ENCODE results near the gene OR8S1. TPM values are rescaled to one million over a fixed set of nuclear protein-coding genes. Genes with fewer than 3 reads are reported as not detected.
"Not testable (repeated sequence)": the region's sequence is repeated elsewhere in the genome, so short reads cannot be mapped to it uniquely, and the experiment has no call there.

The OR8S1 gene, protein sequence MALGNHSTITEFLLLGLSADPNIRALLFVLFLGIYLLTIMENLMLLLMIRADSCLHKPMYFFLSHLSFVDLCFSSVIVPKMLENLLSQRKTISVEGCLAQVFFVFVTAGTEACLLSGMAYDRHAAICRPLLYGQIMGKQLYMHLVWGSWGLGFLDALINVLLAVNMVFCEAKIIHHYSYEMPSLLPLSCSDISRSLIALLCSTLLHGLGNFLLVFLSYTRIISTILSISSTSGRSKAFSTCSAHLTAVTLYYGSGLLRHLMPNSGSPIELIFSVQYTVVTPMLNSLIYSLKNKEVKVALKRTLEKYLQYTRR
- not detected for polyA plus RNA-seq (ENCODE audit: insufficient read length in 4 of 4)

DNA sequence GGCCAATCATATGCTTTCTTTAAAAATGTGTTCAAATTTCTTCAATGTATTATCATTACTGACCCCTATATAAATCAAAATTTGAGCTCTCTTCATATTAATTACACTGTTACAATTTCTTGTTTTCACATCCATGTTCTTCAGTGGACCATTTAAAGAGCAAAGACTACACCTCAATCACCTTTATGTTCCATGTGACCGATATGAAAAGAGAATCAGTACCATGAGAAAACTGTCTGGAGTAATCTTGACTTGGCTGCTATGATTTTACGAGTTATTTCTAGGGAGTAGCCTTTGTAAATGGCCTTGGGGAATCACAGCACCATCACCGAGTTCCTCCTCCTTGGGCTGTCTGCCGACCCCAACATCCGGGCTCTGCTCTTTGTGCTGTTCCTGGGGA, at the start of gene OR8S1:
Gene OR8S1 (plus strand): TSS at position 301 of the 400 bp plus-strand sequence. CDS start 0 bp downstream, at position 301.
- no peak for DNase-seq (ENCODE audit: low read depth in 4 of 4, low spot score in 3 of 4)

DNA sequence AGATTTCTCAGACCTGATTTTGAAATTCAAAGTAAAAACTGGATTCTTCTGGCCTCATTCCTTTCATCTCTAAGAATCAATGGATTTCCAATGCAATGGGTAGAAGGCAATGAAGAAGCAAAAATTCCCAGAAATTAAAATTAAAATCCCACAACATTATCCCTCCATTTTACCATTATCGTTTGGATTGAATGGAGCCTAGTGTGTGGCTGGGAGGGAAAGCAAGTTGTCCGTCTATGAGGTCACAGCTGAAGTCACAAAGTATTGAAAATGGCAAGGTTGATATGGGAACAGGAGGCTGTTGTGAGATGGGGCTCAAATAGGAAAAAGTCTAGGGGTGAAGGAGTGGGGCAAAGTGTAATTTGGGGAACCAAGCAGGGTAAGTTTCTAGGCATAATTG, 43.2 kb upstream of the OR8S1 start, which contains the start of gene C12orf54:
Gene C12orf54 (plus strand): TSS at position 301 of the 400 bp plus-strand sequence. CDS start 799 bp downstream, outside the sequence.
- DNase-seq (ENCODE audit: low read depth in 4 of 4, low spot score in 3 of 4) = no peak

DNA sequence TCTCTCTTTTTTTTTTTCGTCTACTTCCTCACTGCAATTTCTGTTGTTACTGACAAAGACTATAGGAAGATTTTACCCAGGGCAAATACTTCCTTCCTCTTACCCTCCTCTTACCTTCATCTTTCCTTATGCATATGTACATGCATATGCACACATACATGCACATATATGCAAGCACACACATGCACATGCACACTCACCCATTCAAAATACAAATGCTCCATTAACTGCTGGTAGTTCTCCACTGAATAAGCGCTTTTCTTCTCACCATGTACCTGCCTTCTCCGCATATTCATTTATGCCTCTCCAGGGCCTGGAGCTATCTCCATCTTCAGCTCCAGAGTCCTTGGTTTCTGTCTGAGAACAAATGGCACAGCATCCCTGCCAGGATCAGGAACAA, 42.5 kb upstream of the OR8S1 start:
- no peak for DNase-seq (ENCODE audit: low read depth in 4 of 4, low spot score in 3 of 4)

DNA sequence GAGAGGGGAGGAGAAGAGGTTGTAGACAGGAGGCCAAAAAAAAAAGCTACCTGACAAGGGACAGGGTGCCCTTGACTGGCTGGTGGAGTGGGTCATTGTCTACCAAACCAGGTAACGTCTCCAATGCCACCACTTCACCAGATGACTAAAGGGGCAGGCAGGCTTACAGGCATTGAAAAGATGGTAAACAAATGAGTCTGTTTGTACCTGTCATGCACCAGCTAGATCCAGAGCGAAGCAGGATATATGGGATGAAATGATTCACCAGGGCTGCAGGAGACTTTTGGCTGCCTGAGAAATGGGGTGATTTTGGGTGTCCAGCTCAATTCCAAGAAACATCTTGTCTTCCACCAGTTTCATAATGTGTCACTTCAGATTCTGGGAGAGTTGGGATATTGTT, 39.2 kb upstream of the OR8S1 start:
- no peak for DNase-seq (ENCODE audit: low read depth in 4 of 4, low spot score in 3 of 4)

DNA sequence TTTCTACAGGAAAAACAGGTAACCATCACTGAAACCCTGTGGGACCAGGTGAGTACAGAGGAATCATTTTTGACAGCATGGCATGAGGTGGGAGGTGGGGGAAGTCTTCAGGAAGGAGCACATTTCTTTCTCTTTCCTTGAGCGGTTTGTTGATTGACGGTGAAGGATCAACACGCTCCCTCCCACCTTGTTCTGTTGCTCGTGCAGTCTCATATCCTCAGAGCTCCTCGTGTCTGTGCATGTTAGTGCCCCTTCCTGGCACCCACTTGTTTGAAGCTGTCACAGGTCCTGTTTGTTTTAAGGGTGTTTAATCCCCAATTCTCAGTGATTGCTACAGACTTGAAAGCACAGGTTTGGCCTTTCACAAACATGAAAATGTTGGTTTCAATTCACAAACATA, 38.8 kb upstream of the OR8S1 start:
- no peak for DNase-seq (ENCODE audit: low read depth in 4 of 4, low spot score in 3 of 4)

DNA sequence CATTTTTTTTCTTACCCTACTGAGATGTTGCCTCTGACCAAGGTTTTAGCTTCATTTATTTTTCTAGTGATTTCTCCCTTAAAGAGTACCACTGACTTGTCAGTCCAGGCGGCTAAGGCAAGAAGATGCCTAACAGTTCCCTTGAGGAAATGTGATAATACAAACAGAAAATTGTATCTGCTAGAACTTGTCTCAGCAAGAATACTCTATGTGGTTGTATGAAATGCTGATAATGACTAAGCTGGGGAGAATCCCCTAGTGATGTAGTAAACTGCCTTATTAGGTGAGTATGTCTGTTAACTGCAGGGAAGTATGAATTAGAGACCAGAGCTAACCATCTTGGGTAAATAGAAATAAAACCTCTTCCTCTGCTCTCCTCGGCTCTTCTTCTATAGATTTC, 36.4 kb upstream of the OR8S1 start:
- DNase-seq (ENCODE audit: low read depth in 4 of 4, low spot score in 3 of 4) = no peak

DNA sequence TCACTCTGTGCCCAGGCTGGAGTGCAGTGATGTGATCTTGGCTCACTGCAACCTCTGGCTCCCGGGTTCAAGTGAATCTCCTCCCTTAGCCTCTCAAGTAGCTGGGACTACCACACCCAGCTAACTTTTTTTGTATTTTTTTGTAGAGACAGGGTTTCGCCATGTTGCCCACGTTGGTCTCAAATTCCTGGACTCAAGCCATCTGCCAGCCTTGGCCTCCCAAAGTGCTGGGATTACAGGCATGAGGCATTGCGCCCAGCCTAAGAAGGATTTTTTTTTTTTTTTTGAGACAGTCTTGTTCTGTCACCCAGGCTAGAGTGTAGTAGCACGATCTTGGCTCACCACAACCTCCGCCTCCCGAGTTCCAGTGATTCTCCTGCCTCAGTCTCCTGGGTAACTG, 36.0 kb upstream of the OR8S1 start:
- not testable (repeated sequence) for DNase-seq (ENCODE audit: low read depth in 4 of 4, low spot score in 3 of 4)

DNA sequence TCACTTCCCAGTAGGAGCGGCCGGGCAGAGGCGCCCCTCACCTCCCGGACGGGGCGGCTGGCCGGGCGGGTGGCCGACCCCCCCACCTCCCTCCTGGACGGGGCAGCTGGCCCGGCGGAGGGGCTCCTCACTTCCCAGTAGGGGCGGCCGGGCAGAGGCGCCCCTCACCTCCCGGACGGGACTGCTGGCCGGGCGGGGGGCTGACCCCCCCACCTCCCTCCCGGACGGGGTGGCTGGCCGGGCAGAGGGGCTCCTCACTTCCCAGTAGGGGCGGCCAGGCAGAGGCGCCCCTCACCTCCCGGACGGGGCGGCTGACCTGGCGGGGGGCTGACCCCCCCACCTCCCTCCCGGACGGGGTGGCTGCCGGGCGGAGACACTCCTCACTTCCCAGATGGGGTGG, 25.2 kb upstream of the OR8S1 start:
- DNase-seq (ENCODE audit: low read depth in 4 of 4, low spot score in 3 of 4) = not testable (repeated sequence)

DNA sequence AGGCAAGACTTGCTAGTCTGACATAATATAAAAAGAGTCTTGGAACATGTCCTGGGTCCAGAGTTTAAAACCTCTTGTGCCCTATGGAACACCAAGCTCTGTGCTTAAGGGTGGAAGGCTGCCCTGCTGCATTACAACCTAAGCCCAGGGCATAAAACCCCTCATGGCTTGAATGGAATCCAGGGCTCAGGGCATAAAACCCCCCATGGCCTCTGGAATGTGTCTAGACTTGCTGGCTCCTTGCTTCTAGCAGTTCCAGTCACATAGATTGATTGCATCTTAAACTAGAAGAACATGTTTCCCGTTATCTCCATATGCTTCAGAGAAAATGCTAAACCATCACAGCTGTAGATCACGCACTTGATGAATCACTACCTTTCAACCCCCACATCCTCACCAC, 18.6 kb upstream of the OR8S1 start:
- DNase-seq (ENCODE audit: low read depth in 4 of 4, low spot score in 3 of 4) = not testable (repeated sequence)

DNA sequence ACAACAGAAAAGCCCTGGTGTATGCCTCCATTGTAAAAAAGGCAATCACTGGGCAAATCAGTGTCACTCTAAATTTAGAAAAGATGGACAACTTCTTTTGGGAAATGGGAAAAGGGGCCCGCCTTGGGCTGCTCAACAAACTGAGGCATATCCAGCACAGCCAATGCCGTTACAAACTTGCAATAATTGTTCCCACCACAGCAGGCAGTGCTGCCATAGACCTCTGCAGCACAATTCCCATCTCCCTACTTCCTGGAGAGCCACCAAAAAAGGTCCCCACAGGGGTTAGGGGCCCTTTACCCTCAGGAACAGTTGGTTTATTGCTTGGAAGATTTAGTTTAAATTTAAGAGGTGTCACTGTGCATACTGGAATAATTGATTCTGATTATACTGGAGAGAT, 16.4 kb upstream of the OR8S1 start:
- DNase-seq (ENCODE audit: low read depth in 4 of 4, low spot score in 3 of 4) = no peak

DNA sequence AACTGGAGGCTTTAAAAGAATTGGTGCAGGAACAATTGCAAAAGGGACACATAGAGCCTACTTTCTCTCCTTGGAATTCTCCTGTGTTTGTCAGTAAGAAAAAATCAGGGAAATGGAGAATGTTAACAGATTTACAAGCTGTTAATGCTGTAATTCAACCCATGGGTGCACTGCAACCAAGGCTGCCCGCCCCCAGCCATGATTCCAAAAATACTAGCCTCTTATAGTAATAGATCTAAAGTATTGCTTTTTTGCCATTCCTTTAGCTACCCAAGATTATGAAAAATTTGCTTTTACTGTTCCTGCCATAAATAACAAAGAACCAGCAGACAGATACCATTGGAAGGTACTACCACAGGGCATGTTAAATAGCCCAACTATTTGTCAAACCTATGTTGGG, 15.3 kb upstream of the OR8S1 start:
- DNase-seq (ENCODE audit: low read depth in 4 of 4, low spot score in 3 of 4) = no peak

DNA sequence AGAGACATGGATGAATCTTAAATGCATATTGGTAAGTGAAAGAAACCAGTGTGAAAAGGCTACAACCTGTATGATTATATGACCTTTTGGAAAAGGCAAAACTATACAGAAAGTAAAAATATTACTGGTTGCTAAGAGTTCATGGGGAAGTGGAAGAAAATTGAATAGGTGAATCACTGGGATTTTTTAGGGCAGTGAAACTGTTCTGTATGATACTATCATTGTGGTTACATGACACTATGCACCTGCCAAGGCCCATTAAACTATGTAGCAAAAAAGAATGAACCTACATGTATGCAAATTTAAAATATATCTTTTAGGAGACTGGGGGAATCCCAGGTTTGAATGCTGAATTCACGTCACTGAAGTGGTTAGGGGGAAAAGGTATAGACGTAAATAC, 12.6 kb upstream of the OR8S1 start:
- no peak for DNase-seq (ENCODE audit: low read depth in 4 of 4, low spot score in 3 of 4)

DNA sequence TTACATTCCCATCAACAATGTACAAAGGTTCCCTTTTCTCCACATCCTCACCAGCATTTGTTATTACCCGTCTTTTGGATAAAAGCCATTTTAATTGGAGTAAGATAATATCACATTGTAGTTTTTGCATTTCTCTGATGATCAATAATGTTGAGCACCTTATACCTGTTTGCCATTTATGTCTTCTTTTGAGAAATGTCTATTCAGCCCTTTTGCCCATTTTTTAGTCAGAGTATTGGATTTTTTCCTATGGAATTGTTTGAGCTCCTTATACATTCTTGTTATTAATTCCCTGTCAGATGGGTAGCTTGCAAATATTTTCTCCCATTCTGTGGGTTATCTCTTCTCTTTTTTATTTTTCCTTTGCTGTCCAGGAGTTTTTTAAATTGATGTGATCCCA, 10.7 kb upstream of the OR8S1 start:
- DNase-seq (ENCODE audit: low read depth in 4 of 4, low spot score in 3 of 4) = no peak

DNA sequence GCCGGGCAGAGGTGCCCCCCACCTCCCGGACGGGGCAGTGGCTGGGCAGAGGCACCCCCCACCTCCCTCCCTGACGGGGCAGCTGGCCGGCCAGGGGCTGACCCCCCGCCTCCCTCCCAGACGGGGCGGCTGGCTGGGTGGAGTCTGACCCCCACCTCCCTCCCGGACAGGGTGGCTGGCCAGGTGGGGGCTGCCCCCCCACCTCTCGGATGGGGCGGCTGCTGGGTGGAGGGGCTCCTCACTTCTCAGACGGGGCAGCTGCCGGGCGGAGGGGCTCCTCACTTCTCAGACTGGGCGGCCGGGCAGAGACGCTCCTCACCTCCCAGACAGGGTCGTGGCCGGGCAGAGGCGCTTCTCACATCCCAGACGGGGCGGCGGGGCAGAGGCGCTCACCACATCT, 5.1 kb upstream of the OR8S1 start:
- not testable (repeated sequence) for DNase-seq (ENCODE audit: low read depth in 4 of 4, low spot score in 3 of 4)

DNA sequence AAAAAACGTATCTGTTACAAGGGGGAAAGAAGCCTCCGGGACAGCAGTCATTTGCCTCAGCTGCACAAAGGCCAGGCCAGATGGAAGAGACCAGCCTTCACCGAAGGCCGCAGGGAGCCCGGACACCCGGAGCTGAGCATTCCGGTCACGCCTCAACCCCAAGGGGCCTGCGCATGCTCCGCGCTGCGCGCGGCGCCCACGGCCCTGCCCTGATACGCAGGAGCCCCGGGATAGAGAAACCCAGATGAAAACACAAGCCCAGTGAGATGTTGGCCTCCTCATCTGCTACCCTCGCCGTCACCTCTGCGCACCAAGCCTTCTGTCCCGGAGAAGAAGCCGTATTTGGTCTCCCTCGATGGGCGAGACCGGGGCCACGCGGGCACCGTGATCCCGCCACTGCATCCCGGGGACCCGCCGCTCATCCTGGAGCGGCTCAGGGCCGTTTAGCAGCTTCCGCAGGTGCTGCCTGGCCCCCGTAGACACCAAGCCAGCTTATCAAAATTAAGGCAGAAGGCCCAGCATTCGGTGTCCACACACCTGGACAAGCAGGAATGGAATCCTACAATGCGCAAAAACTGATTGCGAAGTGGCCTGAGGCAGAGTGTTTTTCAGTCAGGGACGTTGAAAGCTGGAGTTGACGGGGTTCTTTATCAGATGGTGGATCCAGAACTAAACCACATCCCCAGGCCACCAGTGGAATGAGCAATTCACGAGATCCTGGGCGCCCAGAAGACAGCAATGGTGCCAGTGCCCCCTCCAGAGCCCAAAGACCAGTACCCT, 2.6 kb downstream of the OR8S1 start:
- DNase-seq (ENCODE audit: low read depth in 4 of 4, low spot score in 3 of 4) = no peak

DNA sequence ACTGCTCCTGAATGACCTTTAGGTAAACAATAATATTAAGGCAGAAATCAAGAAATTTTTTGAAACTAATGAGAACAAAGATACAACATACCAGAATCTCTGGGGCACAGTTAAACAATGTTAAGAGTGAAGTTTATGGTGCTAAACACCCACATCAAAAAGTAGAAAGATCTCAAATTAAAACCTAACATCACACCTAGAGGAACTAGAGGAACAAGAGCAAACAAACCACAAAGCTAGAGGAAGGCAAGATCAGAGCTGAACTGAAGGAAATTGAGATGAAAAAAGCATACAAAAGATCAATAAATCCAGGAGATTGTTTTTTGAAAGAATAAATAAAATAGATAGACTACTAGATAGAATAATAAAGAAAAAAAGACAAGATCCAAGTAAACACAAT, 7.2 kb downstream of the OR8S1 start:
- DNase-seq (ENCODE audit: low read depth in 4 of 4, low spot score in 3 of 4) = no peak

DNA sequence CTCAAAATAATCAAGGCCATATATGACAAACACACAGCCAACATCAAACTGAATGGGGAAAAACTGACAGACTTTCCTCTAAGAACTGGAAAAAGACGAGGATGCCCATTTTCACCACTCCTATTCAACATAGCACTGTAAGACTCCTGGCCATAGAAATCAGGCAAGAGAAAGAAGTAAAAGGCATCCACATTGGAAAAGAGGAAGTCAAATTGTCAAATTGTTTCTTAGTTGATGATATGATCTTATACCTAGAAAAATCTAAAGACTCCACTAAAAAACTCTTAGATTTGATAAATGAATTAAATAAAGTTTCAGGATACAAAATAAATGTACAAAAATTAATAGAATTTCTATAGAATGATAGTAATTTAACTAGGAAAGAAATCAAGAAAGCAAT, 11.2 kb downstream of the OR8S1 start:
- DNase-seq (ENCODE audit: low read depth in 4 of 4, low spot score in 3 of 4) = no peak

DNA sequence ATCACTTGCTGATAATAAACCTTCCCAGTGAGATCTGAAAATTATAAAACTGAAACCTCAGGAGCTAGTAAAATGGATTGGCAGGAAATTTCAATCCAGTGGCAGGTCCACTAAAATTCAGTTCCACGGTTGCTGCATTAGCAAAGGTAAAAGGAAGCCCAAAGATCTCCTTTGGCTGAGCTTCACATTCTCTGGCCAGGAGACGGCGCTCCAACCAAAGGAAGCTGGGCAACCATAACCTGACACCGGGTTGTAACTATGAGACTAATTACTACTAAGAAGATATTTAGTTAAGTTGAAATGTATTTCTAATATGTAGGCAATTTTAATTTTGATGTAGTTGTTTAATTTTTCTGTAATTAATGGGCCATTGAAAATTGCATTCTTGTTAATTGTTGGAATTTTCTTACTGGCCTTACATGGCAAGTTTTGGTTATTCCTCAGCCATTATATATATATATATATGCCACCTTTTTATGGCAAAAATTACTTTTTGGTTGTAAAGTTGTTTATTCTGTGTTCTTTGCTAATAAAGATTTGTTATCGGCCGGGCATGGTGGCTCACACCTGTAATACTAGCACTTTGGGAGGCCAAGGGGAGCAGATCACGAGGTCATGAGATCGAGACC, 17.0 kb downstream of the OR8S1 start:
- DNase-seq (ENCODE audit: low read depth in 4 of 4, low spot score in 3 of 4) = peak in 1 of 4 donors; percentile 1

DNA sequence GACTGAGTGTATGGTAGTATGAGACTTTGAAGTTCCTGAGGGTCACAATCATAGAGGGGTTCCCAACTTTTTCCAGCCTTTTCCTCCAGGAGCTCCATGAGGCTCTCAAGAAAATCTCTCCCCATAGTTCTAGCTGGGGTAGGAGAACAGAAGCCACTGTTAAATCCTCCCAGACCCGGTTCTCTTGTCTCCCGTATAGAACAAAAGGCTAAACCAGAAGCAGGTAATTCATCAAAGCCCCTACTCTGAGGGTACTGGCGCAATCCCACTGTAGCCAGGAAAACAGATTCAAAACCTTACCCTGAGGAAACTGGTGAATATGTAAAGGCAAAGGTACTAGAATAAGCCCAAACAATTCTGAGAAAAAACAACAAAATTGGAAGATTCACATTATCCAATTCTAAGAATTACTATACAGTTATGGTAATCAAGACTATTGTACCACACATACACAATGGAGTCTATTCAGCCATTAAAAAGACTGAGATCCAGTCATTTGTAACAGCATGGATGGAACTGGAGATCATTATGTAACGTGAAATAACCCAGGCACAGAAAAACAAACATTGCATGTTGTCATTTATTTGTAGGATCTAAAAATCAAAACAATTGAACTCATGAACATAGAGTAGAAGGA, 20.5 kb downstream of the OR8S1 start:
- DNase-seq (ENCODE audit: low read depth in 4 of 4, low spot score in 3 of 4) = no peak

DNA sequence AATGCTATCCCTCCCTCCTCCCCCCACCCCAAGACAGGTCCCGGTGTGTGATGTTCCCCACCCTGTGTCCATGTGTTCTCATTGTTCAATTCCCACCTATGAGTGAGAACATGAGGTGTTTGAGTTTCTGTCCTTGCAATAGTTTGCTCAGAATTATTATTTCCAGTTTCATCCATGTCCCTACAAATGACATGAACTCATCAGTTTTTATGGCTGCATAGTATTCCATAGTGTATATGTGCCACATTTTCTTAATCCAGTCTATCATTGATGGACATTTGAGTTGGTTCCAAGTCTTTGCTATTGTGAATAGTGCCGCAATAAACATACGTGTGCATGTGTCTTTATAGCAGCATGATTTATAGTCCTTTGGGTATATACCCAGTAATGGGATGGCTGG, 21.6 kb downstream of the OR8S1 start:
- DNase-seq (ENCODE audit: low read depth in 4 of 4, low spot score in 3 of 4) = not testable (repeated sequence)

DNA sequence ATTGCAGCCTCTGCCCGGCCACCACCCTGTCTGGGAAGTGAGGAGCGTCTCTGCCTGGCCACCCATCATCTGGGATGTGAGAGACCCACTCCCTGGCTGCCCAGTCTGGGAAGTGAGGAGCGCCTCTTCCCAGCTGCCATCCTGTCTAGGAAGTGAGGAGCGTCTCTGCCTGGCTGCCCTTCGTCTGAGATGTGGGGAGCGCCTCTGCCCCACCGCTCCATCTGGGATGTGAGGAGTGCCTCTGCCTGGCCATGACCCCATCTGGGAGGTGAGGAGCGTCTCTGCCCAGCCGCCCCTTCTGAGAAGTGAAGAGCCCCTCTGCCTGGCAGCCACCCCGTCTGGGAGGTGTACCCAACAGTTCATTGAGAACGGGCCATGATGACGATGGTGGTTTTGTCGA, 26.2 kb downstream of the OR8S1 start:
- DNase-seq (ENCODE audit: low read depth in 4 of 4, low spot score in 3 of 4) = not testable (repeated sequence)

Measured in left renal pelvis (tissue), 4 donors.